ENCODE results near the gene ABI3BP. TPM values are rescaled to one million over a fixed set of nuclear protein-coding genes. Genes with fewer than 3 reads are reported as not detected.

The ABI3BP gene
- total RNA-seq, 4 donors from 2014 or later, result 18.2 to 77.0 (median 29.4) TPM

DNA sequence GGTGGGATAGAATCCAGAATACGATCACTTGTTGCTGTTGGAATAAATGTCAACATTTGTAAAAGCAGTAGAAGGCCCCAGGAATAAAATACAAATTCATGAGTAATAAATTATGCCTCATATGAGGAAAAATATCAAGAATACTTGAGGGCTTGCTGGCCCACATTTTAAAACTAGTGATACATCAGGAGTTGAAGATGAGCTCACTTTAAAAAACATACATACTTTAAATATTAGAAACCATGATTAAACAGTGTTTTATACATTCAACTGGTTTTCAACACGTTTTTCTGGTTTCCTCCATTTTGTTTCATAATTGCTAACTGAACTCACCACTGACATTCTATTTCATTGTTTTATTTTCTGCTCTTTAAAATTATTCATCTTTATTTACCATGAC lies 142.5 kb downstream of the ABI3BP start:
- H3K27me3 ChIP-seq, result no peaks in the 10 kb centered on the region
- H3K9me3 ChIP-seq, result no peaks in the 10 kb centered on the region
- no peak overlapping the region for H3K27ac ChIP-seq
- no peaks in the 10 kb centered on the region for H3K36me3 ChIP-seq
- no peaks in the 10 kb centered on the region for H3K4me1 ChIP-seq
- DNase-seq, result no peak
- TF ChIP-seq POLR2A (IDR thresholded peaks at IDR 0.05), result no peak
- TF ChIP-seq, protein P1, sequence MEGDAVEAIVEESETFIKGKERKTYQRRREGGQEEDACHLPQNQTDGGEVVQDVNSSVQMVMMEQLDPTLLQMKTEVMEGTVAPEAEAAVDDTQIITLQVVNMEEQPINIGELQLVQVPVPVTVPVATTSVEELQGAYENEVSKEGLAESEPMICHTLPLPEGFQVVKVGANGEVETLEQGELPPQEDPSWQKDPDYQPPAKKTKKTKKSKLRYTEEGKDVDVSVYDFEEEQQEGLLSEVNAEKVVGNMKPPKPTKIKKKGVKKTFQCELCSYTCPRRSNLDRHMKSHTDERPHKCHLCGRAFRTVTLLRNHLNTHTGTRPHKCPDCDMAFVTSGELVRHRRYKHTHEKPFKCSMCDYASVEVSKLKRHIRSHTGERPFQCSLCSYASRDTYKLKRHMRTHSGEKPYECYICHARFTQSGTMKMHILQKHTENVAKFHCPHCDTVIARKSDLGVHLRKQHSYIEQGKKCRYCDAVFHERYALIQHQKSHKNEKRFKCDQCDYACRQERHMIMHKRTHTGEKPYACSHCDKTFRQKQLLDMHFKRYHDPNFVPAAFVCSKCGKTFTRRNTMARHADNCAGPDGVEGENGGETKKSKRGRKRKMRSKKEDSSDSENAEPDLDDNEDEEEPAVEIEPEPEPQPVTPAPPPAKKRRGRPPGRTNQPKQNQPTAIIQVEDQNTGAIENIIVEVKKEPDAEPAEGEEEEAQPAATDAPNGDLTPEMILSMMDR (IDR thresholded peaks at IDR 0.05), result no peak
- no peak overlapping the region for H3K4me3 ChIP-seq

DNA sequence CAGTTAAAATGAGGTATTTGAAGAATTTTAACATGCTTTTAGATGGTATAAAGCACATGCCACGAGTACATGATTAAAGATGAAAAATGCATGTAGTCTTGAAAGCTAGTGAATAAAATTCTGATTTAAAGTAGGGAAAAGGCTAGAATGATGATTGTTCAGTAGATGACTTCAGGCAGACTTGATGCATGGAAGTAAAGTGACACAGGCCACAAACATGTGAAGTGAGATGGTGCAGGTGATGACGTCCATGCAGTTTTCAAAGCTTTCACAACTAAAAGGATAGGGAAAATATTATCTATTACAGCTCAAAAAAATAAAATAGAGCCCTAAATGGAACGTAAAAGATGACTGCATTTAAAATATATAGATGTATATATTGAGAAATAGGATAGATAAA lies 143.1 kb downstream of the ABI3BP start:
- Histone ChIP-seq H3K27ac (no peak overlapping the region), H3K4me3 (no peak overlapping the region), H3K9me3 (no peaks in the 10 kb centered on the region), H3K27me3 (no peaks in the 10 kb centered on the region), H3K36me3 (no peaks in the 10 kb centered on the region), H3K4me1 (no peaks in the 10 kb centered on the region)
- no peak for TF ChIP-seq POLR2A (IDR thresholded peaks at IDR 0.05)
- TF ChIP-seq, protein P1 (IDR thresholded peaks at IDR 0.05), result no peak
- DNase-seq, result no peak

DNA sequence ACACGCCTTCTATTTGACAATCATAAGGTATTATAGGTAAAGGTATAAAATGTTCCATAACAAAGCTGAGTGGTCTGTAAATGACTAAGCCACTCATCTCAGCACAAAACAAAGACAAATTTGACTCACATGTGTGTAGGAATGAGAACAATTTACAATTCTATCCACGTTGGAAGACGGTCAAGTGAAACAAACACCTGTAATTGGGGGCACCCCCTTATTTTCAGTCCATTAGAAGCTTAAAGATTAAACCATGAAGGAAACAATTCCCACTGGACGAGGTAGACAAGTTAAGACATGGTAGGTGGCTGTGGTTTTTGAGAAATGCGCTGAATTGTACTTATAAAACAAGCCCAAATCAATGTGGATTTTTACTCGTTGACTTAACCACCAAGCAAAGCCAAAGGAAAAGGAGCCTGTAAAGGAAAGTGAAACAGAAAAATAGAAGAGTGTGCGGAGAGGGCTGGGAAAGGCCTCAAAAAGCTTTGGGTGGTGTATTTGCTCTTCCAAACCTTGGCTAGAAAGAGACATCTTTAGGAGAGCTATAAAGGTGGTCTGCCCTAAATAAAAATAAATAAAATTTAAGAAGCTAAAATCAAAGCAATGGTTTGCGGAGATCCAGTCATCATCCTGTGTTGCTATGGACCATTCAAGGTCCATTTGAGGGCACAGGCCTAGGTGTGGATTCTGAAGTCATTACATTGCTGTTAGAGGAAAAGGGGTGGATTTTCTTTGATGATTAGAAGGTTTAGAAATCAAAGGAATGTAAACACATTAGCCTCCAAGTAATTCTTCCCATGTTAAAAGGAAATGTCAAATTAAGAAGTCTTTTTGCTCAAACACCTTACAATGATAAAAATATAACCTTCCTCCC lies 148.9 kb downstream of the ABI3BP start:
- H3K9me3 ChIP-seq, result no peaks in the 10 kb centered on the region
- no peak overlapping the region for H3K27ac ChIP-seq
- TF ChIP-seq POLR2A (IDR thresholded peaks at IDR 0.05), result no peak
- TF ChIP-seq, protein P1 (IDR thresholded peaks at IDR 0.05), result no peak

DNA sequence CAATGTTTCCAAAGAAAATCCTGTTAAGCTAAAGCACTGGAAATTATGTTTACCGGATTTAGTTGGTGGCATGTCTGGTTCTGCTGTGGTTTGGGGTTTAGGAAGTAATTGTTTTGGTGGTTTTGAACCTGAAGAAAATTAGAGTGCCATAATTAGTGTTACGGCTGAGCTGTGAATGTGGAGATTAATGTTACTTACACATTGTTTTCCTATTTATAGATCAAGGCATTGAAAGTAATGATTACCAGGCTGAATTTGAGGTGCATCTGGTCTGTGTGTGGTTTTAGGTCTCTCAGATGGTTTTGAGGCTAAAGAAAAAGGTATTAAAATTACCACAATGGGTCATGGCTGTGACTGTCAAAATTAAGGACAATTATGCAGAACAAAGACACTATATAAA lies 155.1 kb downstream of the ABI3BP start:
- no peak for DNase-seq
- Histone ChIP-seq H3K27me3 (no peaks in the 10 kb centered on the region), H3K4me1 (no peaks in the 10 kb centered on the region), H3K4me3 (no peak overlapping the region), H3K27ac (no peak overlapping the region), H3K36me3 (no peaks in the 10 kb centered on the region), H3K9me3 (no peaks in the 10 kb centered on the region)
- TF ChIP-seq, protein P1 (IDR thresholded peaks at IDR 0.05), result no peak
- no peak for TF ChIP-seq POLR2A (IDR thresholded peaks at IDR 0.05)

More for the DNA sequence above, 148.9 kb downstream of the ABI3BP start:
- no peak for DNase-seq
- Histone ChIP-seq H3K36me3 (no peaks in the 10 kb centered on the region), H3K27me3 (no peaks in the 10 kb centered on the region), H3K4me1 (no peaks in the 10 kb centered on the region), H3K4me3 (no peak overlapping the region)

DNA sequence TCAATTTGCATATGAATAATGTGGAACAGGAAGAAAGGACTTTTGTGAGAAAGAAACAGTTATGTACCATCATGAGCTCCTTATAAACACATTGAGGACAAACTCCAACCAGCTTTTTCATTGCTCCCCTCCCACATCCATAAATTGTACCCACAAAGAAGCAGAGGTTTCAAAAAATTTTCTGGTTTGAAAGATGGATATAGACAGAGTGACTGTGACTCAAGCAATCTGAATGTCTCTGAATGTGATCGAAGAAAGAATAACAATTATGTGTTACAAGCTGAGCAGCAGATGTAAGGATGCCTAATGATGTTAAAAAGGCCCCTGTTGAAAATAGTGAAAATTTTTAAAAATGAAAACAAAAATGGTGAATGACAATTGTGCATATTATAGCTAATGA lies 156.6 kb downstream of the ABI3BP start:
- Histone ChIP-seq H3K36me3 (no peaks in the 10 kb centered on the region), H3K27me3 (no peaks in the 10 kb centered on the region), H3K9me3 (no peaks in the 10 kb centered on the region), H3K4me1 (no peaks in the 10 kb centered on the region), H3K27ac (no peak overlapping the region), H3K4me3 (no peak overlapping the region)
- TF ChIP-seq, protein P1 (IDR thresholded peaks at IDR 0.05), result no peak
- no peak for TF ChIP-seq POLR2A (IDR thresholded peaks at IDR 0.05)
- no peak for DNase-seq

Data from Peyer's patch (tissue), 4 donors.